CD4-positive, alpha-beta T cell treated with Interleukin-17A for 1 hour (primary cell): ENCODE results near the gene RAPGEF6.
A peak's percentile ranks its signal among the peaks of the same experiment; 100 is the strongest.
"Not testable (repeated sequence)": the region's sequence is repeated elsewhere in the genome, so short reads cannot be mapped to it uniquely, and the experiment has no call there.

Experiments used
- DNase-seq: peaks from one replicate; pipeline ENCODE4 v3.0.0-alpha.2; 2020

Gene RAPGEF6

GRCh38 chr5:131634996-131635683 is at the start of gene RAPGEF6:
RAPGEF6 (minus strand) TSS chr5:131635229; CDS start chr5:131635030, 199 bp downstream.
- DNase-seq: peak; percentile 100

- no peak for DNase-seq
Observed at GRCh38 chr5:131684595-131684994, 49.6 kb upstream of the RAPGEF6 start.

- DNase-seq: no peak
Observed at GRCh38 chr5:131684051-131684450, 49.0 kb upstream of the RAPGEF6 start.

- DNase-seq: no peak
Observed at GRCh38 chr5:131682826-131683225, 47.8 kb upstream of the RAPGEF6 start.

GRCh38 chr5:131682175-131682574 is 47.1 kb upstream of the RAPGEF6 start:
- no peak for DNase-seq

- no peak for DNase-seq
Observed at GRCh38 chr5:131679911-131680310, 44.9 kb upstream of the RAPGEF6 start.

- not testable (repeated sequence) for DNase-seq
Observed at GRCh38 chr5:131678273-131678672, 43.2 kb upstream of the RAPGEF6 start.

- no peak for DNase-seq
Observed at GRCh38 chr5:131677115-131677514, 42.1 kb upstream of the RAPGEF6 start.

- DNase-seq: no peak
Observed at GRCh38 chr5:131672776-131673175, 37.7 kb upstream of the RAPGEF6 start.

GRCh38 chr5:131671994-131672655 is 37.1 kb upstream of the RAPGEF6 start:
- DNase-seq: no peak

GRCh38 chr5:131671409-131671808 is 36.4 kb upstream of the RAPGEF6 start:
- no peak for DNase-seq

GRCh38 chr5:131664929-131665328 is 29.9 kb upstream of the RAPGEF6 start:
- no peak for DNase-seq

GRCh38 chr5:131661933-131662332 is 26.9 kb upstream of the RAPGEF6 start:
- DNase-seq: no peak

GRCh38 chr5:131659841-131660240 is 24.8 kb upstream of the RAPGEF6 start:
- no peak for DNase-seq

- DNase-seq: no peak
Observed at GRCh38 chr5:131659290-131659689, 24.3 kb upstream of the RAPGEF6 start.

- no peak for DNase-seq
Observed at GRCh38 chr5:131654776-131655175, 19.7 kb upstream of the RAPGEF6 start.

GRCh38 chr5:131654309-131654708 is 19.3 kb upstream of the RAPGEF6 start:
- DNase-seq: no peak

- DNase-seq: no peak
Observed at GRCh38 chr5:131649161-131649560, 14.1 kb upstream of the RAPGEF6 start.

GRCh38 chr5:131647048-131647769 is 12.2 kb upstream of the RAPGEF6 start:
- DNase-seq: no peak

- DNase-seq: no peak
Observed at GRCh38 chr5:131644822-131645221, 9.8 kb upstream of the RAPGEF6 start.

- no peak for DNase-seq
Observed at GRCh38 chr5:131644370-131644769, 9.3 kb upstream of the RAPGEF6 start.

GRCh38 chr5:131641494-131641893 is 6.5 kb upstream of the RAPGEF6 start:
- no peak for DNase-seq

GRCh38 chr5:131640043-131640856 is 5.2 kb upstream of the RAPGEF6 start:
- DNase-seq: peak; percentile 38
